ENCODE data around the gene CSRNP2. TPM values are rescaled to one million over a fixed set of nuclear protein-coding genes. Genes with fewer than 3 reads are reported as not detected.

CSRNP2 gene
- total and polyA plus RNA-seq, 2 of the 13 experiments (the other 11 are each of a cell fraction or from before 2014, with no cell fraction given) = 4.8 to 7.3 TPM

GRCh38 chr12:51047655-51048540, 35.5 kb downstream of the CSRNP2 start, which contains the start of gene LETMD1 (continued):
- TF ChIP-seq IRF9 (CRISPR knock-in tag; IDR thresholded peaks at IDR 0.05; ENCODE audit: borderline replicate concordance) = no peak
- peak; percentile 74 for TF ChIP-seq SALL1 (CRISPR knock-in tag; IDR thresholded peaks at IDR 0.05)
- TF ChIP-seq SNRNP70 (IDR thresholded peaks at IDR 0.05; ENCODE audit: low read depth, low read length) = no peak
- no peak for TF ChIP-seq ZNF737 (CRISPR knock-in tag; IDR thresholded peaks at IDR 0.05; ENCODE audit: borderline replicate concordance)
- TF ChIP-seq BCL3 (CRISPR knock-in tag; IDR thresholded peaks at IDR 0.05) = 0 out of 2 replicates have a peak, but pooled peaks have one; percentile 43
- TF ChIP-seq NPAS2 (CRISPR knock-in tag; IDR thresholded peaks at IDR 0.05; ENCODE audit: borderline replicate concordance) = no peak
- TF ChIP-seq SP2 (CRISPR knock-in tag; IDR thresholded peaks at IDR 0.05) = peak; percentile 63; the same call in 1 of the 2 replicates
- no peak for TF ChIP-seq THAP8 (CRISPR knock-in tag; IDR thresholded peaks at IDR 0.05; ENCODE audit: borderline replicate concordance)
- TF ChIP-seq JUN (CRISPR knock-in tag; IDR thresholded peaks at IDR 0.05) = no peak
- peak; percentile 26; the same call in 1 of the 2 replicates for TF ChIP-seq CBFB (CRISPR knock-in tag; IDR thresholded peaks at IDR 0.05)
- TF ChIP-seq ZNF10 (CRISPR knock-in tag; IDR thresholded peaks at IDR 0.05; ENCODE audit: borderline replicate concordance, low read depth) = no peak
- TF ChIP-seq ZSCAN12 (CRISPR knock-in tag; IDR thresholded peaks at IDR 0.05) = peak; percentile 80; the same call in 1 of the 2 replicates
- 0 out of 2 replicates have a peak, but pooled peaks have one; percentile 22 for TF ChIP-seq PREB (CRISPR knock-in tag; IDR thresholded peaks at IDR 0.05)
- no peak for TF ChIP-seq MAFG (CRISPR knock-in tag; IDR thresholded peaks at IDR 0.05)
- TF ChIP-seq CEBPB (IDR thresholded peaks at IDR 0.05; ENCODE audit: borderline replicate concordance, low read depth, low read length) = no peak
- TF ChIP-seq SKI (IDR thresholded peaks at IDR 0.05; ENCODE audit: partially characterized antibody) = peak; percentile 73
- no peak for TF ChIP-seq ADNP (CRISPR knock-in tag; IDR thresholded peaks at IDR 0.05)
- peak; percentile 77; the same call in 1 of the 2 replicates for TF ChIP-seq CSRNP1 (CRISPR knock-in tag; IDR thresholded peaks at IDR 0.05)
- 0 out of 2 replicates have a peak, but pooled peaks have one; percentile 12 for TF ChIP-seq TFE3 (CRISPR knock-in tag; IDR thresholded peaks at IDR 0.05)
- peak; percentile 92; the same call in 1 of the 2 replicates for TF ChIP-seq ZNF510 (CRISPR knock-in tag; IDR thresholded peaks at IDR 0.05; ENCODE audit: low read depth)
- TF ChIP-seq ZNF569 (CRISPR knock-in tag; IDR thresholded peaks at IDR 0.05; ENCODE audit: borderline replicate concordance) = no peak

All from HepG2 (cell line).